Neuronal stem cell (in vitro differentiated cells): ENCODE results near the gene FRMPD4.

Experiments
- DNase-seq: peaks from one replicate; pipeline ENCODE4 v3.0.0-alpha.2; 2013; ENCODE audit warnings: low spot score
- H2AFZ ChIP-seq: one replicate; pipeline ENCODE4 v1.6.1; 2013; ENCODE audit warnings: mild to moderate bottlenecking, low read length, inconsistent platforms
- H2AK5ac ChIP-seq: 2 replicates; pipeline ENCODE4 v1.6.1; 2013; ENCODE audit warnings: low read depth, mild to moderate bottlenecking, inconsistent platforms, low read length, moderate library complexity, mixed read lengths
- H2BK120ac ChIP-seq: 2 replicates; pipeline ENCODE4 v1.6.1; 2013; ENCODE audit warnings: low read depth, mild to moderate bottlenecking, inconsistent platforms, low read length, moderate library complexity, mixed read lengths
- H2BK12ac ChIP-seq: one replicate; pipeline ENCODE4 v1.6.1; 2013; ENCODE audit warnings: low read length, inconsistent platforms
- H2BK15ac ChIP-seq: 2 replicates; pipeline ENCODE4 v1.6.1; 2013; ENCODE audit warnings: mild to moderate bottlenecking, low read length, inconsistent platforms, mixed read lengths
- H2BK5ac ChIP-seq: one replicate; pipeline ENCODE4 v1.6.1; 2013; ENCODE audit warnings: inconsistent platforms, mild to moderate bottlenecking, low read length, moderate library complexity
- H3K14ac ChIP-seq: one replicate; pipeline ENCODE4 v1.6.1; 2013; ENCODE audit warnings: low read length, inconsistent platforms
- H3K18ac ChIP-seq: 2 replicates; pipeline ENCODE4 v1.6.1; 2013; ENCODE audit warnings: low read length, inconsistent platforms
- H3K23ac ChIP-seq: 2 replicates; pipeline ENCODE4 v1.6.1; 2013; ENCODE audit warnings: low read depth, mild to moderate bottlenecking, mixed read lengths, low read length, inconsistent platforms; ENCODE audit not compliant: poor library complexity
- H3K27ac ChIP-seq: replicated peaks from 3 replicates; pipeline ENCODE4 v1.5.1; 2013; ENCODE audit warnings: low read length, inconsistent platforms
- H3K27me3 ChIP-seq, 3 experiments: 2 replicates each; pipeline ENCODE4 v1.6.1; 2013; ENCODE audit warnings: low read length in 3 of 3, mild to moderate bottlenecking in 2 of 3, inconsistent platforms in 1 of 3, low read depth in 1 of 3, mixed read lengths in 1 of 3, moderate library complexity in 1 of 3; ENCODE audit not compliant: control insufficient read depth in 3 of 3, insufficient read depth in 3 of 3
- H3K36me3 ChIP-seq, 2 donors: replicated peaks in 1 of 2; 2 replicates each; pipeline ENCODE4 v1.6.1; 2013; ENCODE audit warnings: low read length in 2 of 2; ENCODE audit not compliant: control insufficient read depth in 2 of 2, insufficient read depth in 2 of 2
- H3K4ac ChIP-seq: 2 replicates; pipeline ENCODE4 v1.6.1; 2013; ENCODE audit warnings: inconsistent platforms, mild to moderate bottlenecking, low read length, moderate library complexity
- H3K4me1 ChIP-seq, 2 donors: 1 replicate in 1 of 2; 2 replicates in 1 of 2; pipeline ENCODE4 v1.6.1; 2013; ENCODE audit warnings: low read length in 2 of 2, low read depth in 1 of 2; ENCODE audit not compliant: control insufficient read depth in 2 of 2, insufficient read depth in 1 of 2
- H3K4me2 ChIP-seq: one replicate; pipeline ENCODE4 v1.6.1; 2013; ENCODE audit warnings: mild to moderate bottlenecking, low read length, inconsistent platforms; ENCODE audit not compliant: insufficient read depth, poor library complexity, severe bottlenecking
- H3K4me3 ChIP-seq, 2 donors: 2 replicates each; pipeline ENCODE4 v1.5.1; 2013; ENCODE audit warnings: low read length in 2 of 2, mild to moderate bottlenecking in 2 of 2, inconsistent platforms in 1 of 2, moderate library complexity in 1 of 2
- H3K79me1 ChIP-seq: one replicate; pipeline ENCODE4 v1.6.1; 2013; ENCODE audit warnings: low read depth, mild to moderate bottlenecking, inconsistent platforms, low read length, moderate library complexity
- H3K9ac ChIP-seq: one replicate; pipeline ENCODE4 v1.6.1; 2013; ENCODE audit warnings: mild to moderate bottlenecking, low read depth, low read length, inconsistent platforms; ENCODE audit not compliant: poor library complexity
- H3K9me3 ChIP-seq, 2 donors: replicated peaks in 1 of 2; 2 replicates each; pipeline versions ENCODE3 to v1.6.1; 2013; ENCODE audit warnings: low read length in 2 of 2, mild to moderate bottlenecking in 2 of 2, inconsistent platforms in 1 of 2, low read depth in 1 of 2, mixed read lengths in 1 of 2, moderate library complexity in 1 of 2; ENCODE audit not compliant: control insufficient read depth in 2 of 2, insufficient read depth in 1 of 2
- H4K8ac ChIP-seq: one replicate; pipeline ENCODE4 v1.6.1; 2013; ENCODE audit warnings: low read depth, mild to moderate bottlenecking, inconsistent platforms, low read length, moderate library complexity
- H4K91ac ChIP-seq: one replicate; pipeline ENCODE4 v1.6.1; 2013; ENCODE audit warnings: low read length, low read depth, mild to moderate bottlenecking, inconsistent platforms; ENCODE audit not compliant: poor library complexity
- WGBS, 2 donors: extraction: QIAGEN DNeasy Blood & Tissue Kit; methylation state at CpG; one replicate each; pipeline ENCODE4 v1.1.7; 2013; ENCODE audit warnings: missing lambda C conversion rate in 2 of 2, mixed read lengths in 1 of 2; ENCODE audit not compliant: insufficient read length in 2 of 2, insufficient replicate concordance in 1 of 2; ENCODE audit errors: extremely low coverage in 2 of 2; 5-methylcytosine and 5-hydroxymethylcytosine counted together

FRMPD4 gene

DNA sequence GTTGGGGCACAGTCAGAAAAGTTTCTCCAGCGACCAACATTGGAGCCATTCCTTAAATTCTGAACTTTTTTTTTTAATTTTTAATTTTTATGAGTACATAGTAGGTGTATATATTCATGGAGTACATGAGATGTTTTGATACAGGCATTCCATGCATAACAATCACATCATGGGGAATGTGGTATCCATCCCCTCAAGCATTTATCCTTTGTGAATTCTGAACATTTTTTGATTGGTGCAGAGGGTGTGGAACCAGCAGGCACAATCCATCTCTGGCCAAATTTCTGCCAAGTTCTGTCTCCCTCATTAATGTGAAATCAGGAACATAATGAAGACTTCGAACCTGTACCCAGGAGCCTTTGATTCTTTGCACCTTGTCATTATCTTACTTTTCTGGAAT is 267.0 kb downstream of the FRMPD4 start:
- H3K79me1 ChIP-seq: no peaks in the 10 kb centered on the region
- H3K4me1 ChIP-seq: no peaks in the 10 kb centered on the region
- H3K4me2 ChIP-seq: no peak overlapping the region
- no CpG with 5 or more reads among the region's 2 CpGs for WGBS, 2 donors
- H2BK120ac ChIP-seq: no peak overlapping the region
- no peak overlapping the region for H4K8ac ChIP-seq
- no peak overlapping the region for H3K23ac ChIP-seq
- DNase-seq: no peak
- no peak overlapping the region for H3K4me3 ChIP-seq
- H2BK5ac ChIP-seq: no peak overlapping the region
- no peaks in the 10 kb centered on the region for H3K27me3 ChIP-seq
- no peak overlapping the region for H3K9ac ChIP-seq
- no peaks in the 10 kb centered on the region for H3K36me3 ChIP-seq
- H2AFZ ChIP-seq: no peak overlapping the region
- H3K14ac ChIP-seq: no peak overlapping the region
- H3K27ac ChIP-seq: no peak overlapping the region
- H3K4ac ChIP-seq: no peak overlapping the region
- H4K91ac ChIP-seq: no peak overlapping the region
- no peak overlapping the region for H2AK5ac ChIP-seq
- H3K18ac ChIP-seq: no peak overlapping the region
- H3K9me3 ChIP-seq: no peaks in the 10 kb centered on the region
- H2BK12ac ChIP-seq: no peak overlapping the region
- no peak overlapping the region for H2BK15ac ChIP-seq

DNA sequence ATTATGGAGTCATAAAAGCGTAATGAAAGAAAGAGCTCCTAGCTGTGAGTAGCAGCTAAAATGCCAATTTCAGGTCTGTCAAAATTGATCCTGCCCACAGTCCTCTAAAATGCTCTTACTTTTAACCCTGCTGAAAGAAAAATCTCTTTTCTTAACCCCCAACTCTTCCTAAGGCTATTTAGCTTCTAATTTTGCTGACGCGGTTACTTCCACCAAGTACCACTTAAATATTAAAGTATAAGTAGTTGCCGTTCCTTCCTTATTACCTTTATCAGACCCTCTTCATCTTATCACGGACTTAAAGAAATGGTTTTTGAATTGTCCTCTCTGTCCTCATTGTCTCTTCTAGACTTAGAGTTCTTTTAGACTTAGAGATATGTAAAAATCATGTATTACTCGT is 272.2 kb downstream of the FRMPD4 start:
- H3K4ac ChIP-seq: no peak overlapping the region
- H3K79me1 ChIP-seq: no peaks in the 10 kb centered on the region
- H3K4me3 ChIP-seq: no peak overlapping the region
- H2AK5ac ChIP-seq: no peak overlapping the region
- H3K9ac ChIP-seq: no peak overlapping the region
- H2BK12ac ChIP-seq: no peak overlapping the region
- no peak overlapping the region for H4K91ac ChIP-seq
- no peak overlapping the region for H3K18ac ChIP-seq
- H2BK120ac ChIP-seq: no peak overlapping the region
- H2BK15ac ChIP-seq: no peak overlapping the region
- no peak overlapping the region for H2AFZ ChIP-seq
- H2BK5ac ChIP-seq: no peak overlapping the region
- no peaks in the 10 kb centered on the region for H3K36me3 ChIP-seq
- H3K4me2 ChIP-seq: no peak overlapping the region
- H3K27ac ChIP-seq: no peak overlapping the region
- H3K14ac ChIP-seq: no peak overlapping the region
- DNase-seq: no peak
- H3K9me3 ChIP-seq: no peaks in the 10 kb centered on the region
- H3K23ac ChIP-seq: no peak overlapping the region
- H3K4me1 ChIP-seq: no peaks in the 10 kb centered on the region
- no peaks in the 10 kb centered on the region for H3K27me3 ChIP-seq
- WGBS, 2 donors: no CpG with 5 or more reads among the region's 6 CpGs
- no peak overlapping the region for H4K8ac ChIP-seq

DNA sequence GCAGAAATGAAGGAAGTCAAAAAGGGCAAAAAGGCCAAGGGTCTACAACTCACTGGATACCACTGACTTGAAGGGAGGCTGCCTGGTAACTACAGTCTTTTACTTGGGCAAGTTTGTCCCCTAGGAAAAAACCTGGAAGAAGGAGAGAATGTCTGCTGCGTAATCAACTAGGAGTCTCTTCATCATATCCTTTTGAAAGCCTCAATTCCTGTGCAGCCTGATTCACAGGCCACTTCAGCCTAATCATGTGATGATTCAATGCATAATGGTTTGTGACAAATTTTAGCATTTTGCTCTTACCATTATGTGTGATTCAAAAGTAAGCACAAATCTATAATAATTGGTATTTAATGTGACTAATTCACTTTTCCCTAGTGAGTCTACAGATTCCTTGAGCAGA is 273.6 kb downstream of the FRMPD4 start:
- no peak overlapping the region for H3K14ac ChIP-seq
- no peak overlapping the region for H3K23ac ChIP-seq
- H2AK5ac ChIP-seq: no peak overlapping the region
- DNase-seq: no peak
- H3K36me3 ChIP-seq: no peaks in the 10 kb centered on the region
- H3K4ac ChIP-seq: no peak overlapping the region
- no peaks in the 10 kb centered on the region for H3K27me3 ChIP-seq
- H3K9ac ChIP-seq: no peak overlapping the region
- H3K27ac ChIP-seq: no peak overlapping the region
- no peak overlapping the region for H3K4me2 ChIP-seq
- H3K18ac ChIP-seq: no peak overlapping the region
- H2BK5ac ChIP-seq: no peak overlapping the region
- H4K91ac ChIP-seq: no peak overlapping the region
- no peak overlapping the region for H4K8ac ChIP-seq
- no peak overlapping the region for H2AFZ ChIP-seq
- WGBS, 2 donors: no CpG with 5 or more reads among the region's 1 CpG
- H3K4me1 ChIP-seq: no peaks in the 10 kb centered on the region
- H2BK120ac ChIP-seq: no peak overlapping the region
- no peak overlapping the region for H2BK15ac ChIP-seq
- H3K9me3 ChIP-seq: no peaks in the 10 kb centered on the region
- H3K79me1 ChIP-seq: no peaks in the 10 kb centered on the region
- H2BK12ac ChIP-seq: no peak overlapping the region
- no peak overlapping the region for H3K4me3 ChIP-seq

DNA sequence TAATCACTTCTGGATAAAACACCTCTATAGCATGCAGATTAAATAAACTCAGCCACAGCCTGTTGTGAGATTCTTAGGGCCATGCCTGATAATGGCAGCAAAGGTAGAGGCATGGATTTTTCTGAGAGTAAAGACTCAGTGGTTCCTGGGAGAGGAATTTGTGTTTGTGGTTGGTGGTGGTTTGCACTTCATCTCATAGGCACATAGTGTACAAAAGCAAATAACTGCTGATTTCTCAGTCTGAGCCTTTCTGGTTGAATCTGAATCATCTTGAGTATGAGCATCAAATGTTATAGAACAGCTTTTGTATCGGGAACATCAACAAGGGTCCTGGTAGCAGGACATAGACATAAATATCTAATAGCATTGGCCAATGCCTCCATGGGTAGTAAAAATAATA is 274.3 kb downstream of the FRMPD4 start:
- Histone ChIP-seq H3K27me3 (no peaks in the 10 kb centered on the region), H4K8ac (no peak overlapping the region), H3K14ac (no peak overlapping the region), H3K9me3 (no peaks in the 10 kb centered on the region), H4K91ac (no peak overlapping the region), H2AFZ (no peak overlapping the region), H3K36me3 (no peaks in the 10 kb centered on the region), H2BK5ac (no peak overlapping the region), H3K9ac (no peak overlapping the region), H3K27ac (no peak overlapping the region), H3K18ac (no peak overlapping the region), H2AK5ac (no peak overlapping the region), H3K4me1 (no peaks in the 10 kb centered on the region), H2BK12ac (no peak overlapping the region), H3K4me3 (no peak overlapping the region), H3K4me2 (no peak overlapping the region), H2BK120ac (no peak overlapping the region), H2BK15ac (no peak overlapping the region), H3K4ac (no peak overlapping the region), H3K79me1 (no peaks in the 10 kb centered on the region), H3K23ac (no peak overlapping the region)
- no CpG with 5 or more reads among the region's 1 CpG for WGBS, 2 donors
- no peak for DNase-seq
